ENCODE results near the gene DSCAML1.
"Not testable (repeated sequence)": the region's sequence is repeated elsewhere in the genome, so short reads cannot be mapped to it uniquely, and the experiment has no call there.

Gene DSCAML1

GRCh38 chr11:117792241-117792640, 4.8 kb downstream of the DSCAML1 start:
- no peak for DNase-seq

- DNase-seq, result no peak
These were observed 6.7 kb downstream of the DSCAML1 start for GRCh38 chr11:117790279-117790678.

DNA sequence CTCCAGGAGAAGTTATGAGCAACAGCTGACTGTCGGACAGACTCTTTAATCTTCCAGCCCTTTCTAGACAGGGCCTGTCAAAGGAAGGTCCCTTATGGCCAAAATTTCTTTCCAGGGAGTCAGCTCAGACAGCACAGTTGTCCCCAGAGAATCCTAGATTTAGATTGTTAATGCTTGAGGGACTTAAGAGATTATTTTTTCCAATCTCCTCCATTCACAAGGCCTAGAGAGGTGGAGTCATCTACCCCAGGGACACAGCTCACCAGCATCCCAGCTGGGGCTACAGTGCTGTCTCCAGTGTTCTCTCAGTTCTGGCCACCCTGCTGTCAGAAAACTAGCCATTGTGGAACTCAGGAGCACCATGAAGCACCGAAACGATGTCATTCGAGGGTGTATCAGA, 7.8 kb downstream of the DSCAML1 start:
- DNase-seq, result no peak

GRCh38 chr11:117786135-117786870, 10.7 kb downstream of the DSCAML1 start:
- DNase-seq, result no peak

- DNase-seq, result no peak
These were observed 14.9 kb downstream of the DSCAML1 start for GRCh38 chr11:117782101-117782500.

GRCh38 chr11:117781627-117782026, 15.4 kb downstream of the DSCAML1 start:
- DNase-seq, result no peak

DNA sequence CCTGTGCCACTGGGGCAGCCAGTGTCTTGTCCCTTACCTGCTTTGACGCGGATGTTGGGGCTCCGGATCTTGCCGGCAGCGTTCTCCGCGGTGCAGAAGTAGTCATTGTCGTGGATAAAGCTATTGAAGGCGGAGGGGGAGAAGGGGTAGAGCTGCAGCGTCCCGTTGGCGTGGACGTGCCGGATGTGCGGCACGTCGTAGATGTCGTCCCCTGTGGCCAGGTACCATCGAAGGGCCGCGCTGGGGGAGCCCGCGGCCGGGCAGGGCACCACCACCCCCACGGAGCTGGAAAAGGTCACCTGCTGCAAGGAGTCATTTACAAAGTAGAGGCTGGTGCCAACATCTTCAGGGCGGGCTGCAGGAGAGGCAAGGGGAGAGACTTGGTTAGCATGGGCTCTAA, 16.6 kb downstream of the DSCAML1 start:
- DNase-seq, result no peak

DNA sequence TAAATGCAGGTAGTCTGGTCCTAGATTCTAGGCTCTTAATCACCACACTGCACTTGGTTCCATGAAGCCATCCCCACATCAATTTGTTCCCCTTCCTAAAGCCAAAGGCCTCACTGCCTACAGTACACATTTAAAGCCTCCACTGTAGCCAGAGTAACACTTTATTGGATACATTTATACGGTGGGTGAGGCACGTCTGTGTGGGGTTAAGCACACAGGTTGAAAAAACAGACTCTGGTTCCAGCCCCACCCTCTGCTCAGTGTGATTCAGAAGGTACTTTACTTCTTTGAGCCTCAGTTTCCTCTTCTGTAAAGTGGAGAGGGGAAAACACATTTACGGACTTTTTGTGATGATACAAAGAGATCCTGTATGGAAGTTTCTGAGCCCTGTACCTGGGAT, 22.5 kb downstream of the DSCAML1 start:
- no peak for DNase-seq

DNA sequence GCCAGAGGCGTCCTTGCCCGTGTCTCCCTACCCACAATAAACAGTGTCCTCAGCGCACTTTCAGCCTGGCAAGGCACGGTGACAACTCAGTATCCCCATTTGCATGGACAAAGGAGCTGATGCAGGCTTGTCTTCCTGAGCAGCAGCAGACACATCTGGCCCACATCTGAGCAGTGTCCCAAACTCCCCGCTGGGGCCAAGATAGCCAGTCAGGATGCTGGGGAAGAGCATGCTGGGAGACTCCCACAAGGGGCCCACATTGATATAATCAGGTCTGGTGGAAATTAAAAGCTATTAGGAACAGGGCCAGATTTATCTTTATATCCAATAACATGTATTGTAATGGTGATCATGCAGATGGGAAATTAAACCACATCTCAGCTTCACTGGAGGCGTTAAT, 24.7 kb downstream of the DSCAML1 start:
- DNase-seq, result no peak

- DNase-seq, result no peak
These were observed 25.2 kb downstream of the DSCAML1 start for GRCh38 chr11:117771841-117772240.

- DNase-seq, result no peak
These were observed 25.8 kb downstream of the DSCAML1 start for GRCh38 chr11:117771197-117771596.

DNA sequence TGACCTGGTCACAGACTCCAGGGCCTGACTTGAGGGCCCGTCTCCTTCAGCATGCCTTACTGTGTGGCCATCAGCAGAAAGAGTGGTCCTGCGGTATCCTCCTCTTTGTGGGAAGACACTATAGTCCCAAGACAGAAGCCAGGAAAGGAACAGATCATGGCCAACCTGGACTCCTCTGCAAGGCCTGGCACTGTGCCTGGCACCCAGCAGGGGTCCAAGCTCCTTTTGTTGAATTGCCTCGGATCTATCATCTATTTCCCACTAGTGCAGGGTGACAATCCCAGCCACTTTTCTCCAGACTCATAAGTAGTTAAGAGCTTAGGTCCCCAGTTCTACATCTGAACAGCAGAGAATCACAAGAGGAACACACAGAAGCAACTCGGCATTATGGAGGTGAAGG, 27.0 kb downstream of the DSCAML1 start:
- DNase-seq, result no peak

GRCh38 chr11:117769533-117769932, 27.5 kb downstream of the DSCAML1 start:
- no peak for DNase-seq

- no peak for DNase-seq
These were observed 28.5 kb downstream of the DSCAML1 start for GRCh38 chr11:117768506-117768905.

DNA sequence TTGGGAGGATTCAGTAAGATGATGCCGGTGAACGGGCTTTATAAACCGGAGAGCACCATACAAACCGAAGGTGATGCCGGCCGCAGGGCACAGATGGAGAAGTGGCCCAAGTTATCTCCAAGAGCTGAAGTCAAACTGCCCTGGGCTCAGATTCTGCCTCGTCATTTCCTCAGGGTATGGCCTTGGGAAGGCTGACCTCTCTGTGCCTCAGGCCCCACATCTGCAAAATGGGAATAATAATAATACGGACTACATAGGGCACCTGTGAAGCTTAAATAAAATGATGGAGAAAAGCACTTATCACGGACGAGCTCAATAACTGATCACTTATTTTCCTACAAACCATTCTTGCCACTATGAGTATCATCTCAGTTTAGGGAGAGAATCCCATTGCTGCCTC, 29.9 kb downstream of the DSCAML1 start:
- no peak for DNase-seq

DNA sequence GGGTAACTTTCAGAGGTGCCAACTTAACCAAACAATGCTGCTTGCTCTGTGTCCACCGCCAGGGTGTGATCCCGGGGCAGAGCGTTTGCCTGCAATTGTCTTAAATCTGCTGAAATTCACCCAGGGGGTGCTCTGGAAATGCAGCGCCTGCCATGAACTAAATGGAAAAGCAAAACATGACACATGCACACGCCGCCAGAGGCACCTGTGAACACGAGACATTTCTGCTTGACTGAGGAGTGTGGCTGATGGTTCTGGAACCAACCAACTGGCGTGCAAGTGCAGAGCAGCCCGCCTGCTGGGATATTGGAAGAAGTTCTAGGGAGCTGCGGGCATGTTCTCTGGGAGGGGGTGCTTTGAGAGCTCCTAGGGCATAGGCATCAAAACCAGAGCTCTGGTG, 30.4 kb downstream of the DSCAML1 start:
- DNase-seq, result no peak

- DNase-seq, result no peak
These were observed 31.0 kb downstream of the DSCAML1 start for GRCh38 chr11:117766026-117766425.

- DNase-seq, result no peak
These were observed 31.9 kb downstream of the DSCAML1 start for GRCh38 chr11:117765068-117765467.

DNA sequence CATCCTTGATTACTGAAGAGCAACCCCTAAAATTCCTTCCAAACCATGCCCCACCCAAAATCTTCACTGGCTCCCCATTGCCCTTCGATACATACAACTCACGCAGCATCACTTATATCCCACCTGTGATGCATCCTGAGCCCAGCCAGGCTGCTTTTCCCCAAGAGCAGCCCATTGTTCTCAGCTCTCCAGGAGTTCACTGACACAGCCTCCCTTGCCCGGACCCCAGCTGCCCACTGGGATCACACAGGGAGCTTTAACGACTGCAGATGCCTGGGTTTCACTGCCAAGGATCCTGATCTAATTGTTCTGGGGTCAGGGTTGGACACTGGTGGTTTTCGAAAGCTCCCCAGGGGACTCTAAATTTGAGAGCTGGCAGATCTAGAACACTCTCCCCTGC, 33.6 kb downstream of the DSCAML1 start:
- DNase-seq, result not testable (repeated sequence)

DNA sequence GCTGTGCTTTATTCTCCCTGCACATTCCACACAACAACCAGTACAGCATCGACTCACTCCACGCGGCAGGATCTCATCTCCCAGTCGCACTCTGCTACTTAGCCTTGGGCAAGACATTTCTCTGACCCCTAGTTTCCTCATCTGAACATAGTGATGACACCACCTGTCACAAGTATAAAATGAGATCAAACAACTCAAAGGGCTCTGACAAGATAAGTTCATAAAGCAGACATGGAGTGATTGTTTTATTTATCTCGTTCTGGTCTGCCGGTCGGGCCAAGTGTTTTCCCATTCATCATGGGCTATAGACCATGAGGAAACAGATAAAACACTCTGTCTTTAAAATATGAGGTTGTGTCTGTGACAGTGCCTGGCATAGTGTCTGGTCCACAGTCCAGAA, 35.0 kb downstream of the DSCAML1 start:
- DNase-seq, result no peak

- DNase-seq, result no peak
These were observed 37.7 kb downstream of the DSCAML1 start for GRCh38 chr11:117759305-117759704.

DNA sequence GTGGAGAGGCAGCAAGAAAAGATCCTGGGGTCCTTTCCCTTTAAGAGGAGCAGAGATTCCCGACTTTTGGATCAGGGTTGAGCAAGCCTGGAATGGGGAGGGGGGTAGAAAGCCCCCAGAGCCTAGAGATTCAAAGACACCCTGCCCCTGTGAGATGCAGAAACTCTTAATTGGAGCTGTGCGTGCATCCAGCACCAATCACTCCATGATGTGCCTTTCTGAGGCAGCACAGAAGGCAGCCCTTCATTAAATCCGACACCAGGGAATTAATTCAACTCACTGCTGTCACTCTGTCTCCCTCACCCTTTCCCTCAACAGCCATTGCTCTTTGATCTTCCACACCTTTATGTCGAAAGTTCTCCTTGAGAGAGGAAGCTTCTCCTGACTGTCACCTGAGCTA, 43.0 kb downstream of the DSCAML1 start:
- no peak for DNase-seq

DNA sequence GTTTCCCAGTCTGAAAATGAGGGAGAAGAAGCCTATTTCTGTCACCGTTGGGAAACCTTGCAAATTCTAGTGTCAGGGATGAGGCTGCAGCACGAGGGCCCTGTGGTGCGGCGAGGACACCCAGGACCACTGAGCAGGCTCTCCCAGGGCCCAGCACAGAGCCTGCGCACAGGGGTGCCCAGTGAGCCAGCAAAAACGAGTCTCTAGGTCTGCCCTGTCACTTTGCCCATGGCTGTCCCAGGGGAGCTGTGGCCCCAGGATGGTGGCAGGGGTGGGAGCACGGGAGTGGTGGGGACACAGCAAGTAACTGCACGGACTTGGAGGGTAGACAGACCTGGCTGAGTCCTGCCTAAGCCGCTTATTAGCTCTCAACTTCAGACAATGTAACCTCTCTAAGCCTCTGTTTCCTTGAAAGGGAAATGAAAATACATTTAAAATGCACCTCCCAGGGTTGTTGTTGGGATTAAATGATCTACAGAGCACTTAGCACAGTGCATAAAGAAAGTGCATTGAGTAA, 44.2 kb downstream of the DSCAML1 start:
- DNase-seq, result no peak

- DNase-seq, result no peak
These were observed 44.9 kb downstream of the DSCAML1 start for GRCh38 chr11:117752071-117752470.

Measured in activated CD4-positive, alpha-beta T cell treated with anti-CD3 and anti-CD28 coated beads, Interleukin-2, amount 50 U/mL, for 1 hour (primary cell).